Brain microvascular endothelial cell (primary cell): ENCODE results near the gene TMEM33.

ENCODE experiments used
- DNase-seq: peaks from one replicate; pipeline ENCODE4 v3.0.0-alpha.2; 2020
- H3K27ac ChIP-seq: fragments of 250-450 bp; sonication (Bioruptor Pico); 2 replicates; pipeline ENCODE4 v1.5.1; 2020; ENCODE audit warnings: mild to moderate bottlenecking, moderate library complexity
- H3K27me3 ChIP-seq: fragments of 250-450 bp; sonication (Bioruptor Pico); replicated peaks from 2 replicates; pipeline ENCODE4 v1.5.1; 2020; ENCODE audit warnings: mild to moderate bottlenecking
- H3K36me3 ChIP-seq: fragments of 250-450 bp; sonication (Bioruptor Pico); replicated peaks from 2 replicates; pipeline ENCODE4 v1.5.1; 2020; ENCODE audit warnings: mild to moderate bottlenecking
- H3K4me3 ChIP-seq: 2 replicates; pipeline ENCODE4 v1.5.1; 2011; ENCODE audit warnings: low read depth, mild to moderate bottlenecking, control low read depth, low read length, moderate library complexity
- CTCF ChIP-seq: IDR thresholded peaks from 2 replicates; pipeline ENCODE4 v1.5.1; 2011; ENCODE audit warnings: low read depth, mild to moderate bottlenecking, moderate library complexity, low read length, control low read depth, inconsistent platforms; ENCODE audit errors: missing control alignments
- in situ Hi-C: cut with HindIII; loops from 2 replicates; pipeline ENCODE4 v1.10.0; 2017; ENCODE audit warnings: low sequenced_read_pairs, low pct_ligation_motif_present

Gene TMEM33

GRCh38 chr4:41967392-41967791 lies 32.2 kb downstream of the TMEM33 start:
- no peaks in the 10 kb centered on the region for H3K27me3 ChIP-seq
- H3K36me3 ChIP-seq: no peaks in the 10 kb centered on the region
- no peak overlapping the region for H3K4me3 ChIP-seq
- no peak for TF ChIP-seq CTCF
- in situ Hi-C loops: no loop called here
- no peak overlapping the region for H3K27ac ChIP-seq
- no peak for DNase-seq

GRCh38 chr4:41969671-41970070 lies 34.4 kb downstream of the TMEM33 start:
- no peak overlapping the region for H3K27ac ChIP-seq
- H3K4me3 ChIP-seq: no peak overlapping the region
- DNase-seq: no peak
- TF ChIP-seq CTCF: no peak
- in situ Hi-C loops: no loop called here
- H3K27me3 ChIP-seq: no peaks in the 10 kb centered on the region
- no peaks in the 10 kb centered on the region for H3K36me3 ChIP-seq

GRCh38 chr4:41975341-41975740 lies 40.1 kb downstream of the TMEM33 start:
- no peak for DNase-seq
- Histone ChIP-seq H3K27ac (no peak overlapping the region), H3K36me3 (no peaks in the 10 kb centered on the region), H3K4me3 (no peak overlapping the region), H3K27me3 (no peaks in the 10 kb centered on the region)
- in situ Hi-C loops: no loop called here
- no peak for TF ChIP-seq CTCF

GRCh38 chr4:41976775-41977516 lies 41.7 kb downstream of the TMEM33 start:
- Histone ChIP-seq H3K36me3 (no peaks in the 10 kb centered on the region), H3K4me3 (no peak overlapping the region), H3K27me3 (no peaks in the 10 kb centered on the region), H3K27ac (no peak overlapping the region)
- no peak for DNase-seq
- TF ChIP-seq CTCF: no peak
- in situ Hi-C loops: no loop called here

GRCh38 chr4:41977709-41978108 lies 42.5 kb downstream of the TMEM33 start:
- no peak overlapping the region for H3K27ac ChIP-seq
- H3K36me3 ChIP-seq: no peaks in the 10 kb centered on the region
- no peak for TF ChIP-seq CTCF
- no peaks in the 10 kb centered on the region for H3K27me3 ChIP-seq
- H3K4me3 ChIP-seq: no peak overlapping the region
- peak; percentile 30 for DNase-seq
- in situ Hi-C loops: no loop called here

- Histone ChIP-seq H3K4me3 (no peak within 1 kb of the TSS), H3K27me3 (no peaks in the 10 kb centered on the region), H3K36me3 (no peaks in the 10 kb centered on the region), H3K27ac (no peak within 1 kb of the TSS)
- no peak for DNase-seq
- no peak for TF ChIP-seq CTCF
- in situ Hi-C loops: no loop called here
These were observed 46.2 kb downstream of the TMEM33 start, which contains the start of gene DCAF4L1 for GRCh38 chr4:41981456-41981855. DCAF4L1 (plus strand) TSS chr4:41981756; CDS start chr4:41981793, 37 bp downstream.
